ENCODE results near the gene CTIF. TPM values are rescaled to one million over a fixed set of nuclear protein-coding genes. Genes with fewer than 3 reads are reported as not detected.

The CTIF gene
- polyA plus RNA-seq, 4 donors, result 14.6 to 30.7 (median 22.6) TPM

DNA sequence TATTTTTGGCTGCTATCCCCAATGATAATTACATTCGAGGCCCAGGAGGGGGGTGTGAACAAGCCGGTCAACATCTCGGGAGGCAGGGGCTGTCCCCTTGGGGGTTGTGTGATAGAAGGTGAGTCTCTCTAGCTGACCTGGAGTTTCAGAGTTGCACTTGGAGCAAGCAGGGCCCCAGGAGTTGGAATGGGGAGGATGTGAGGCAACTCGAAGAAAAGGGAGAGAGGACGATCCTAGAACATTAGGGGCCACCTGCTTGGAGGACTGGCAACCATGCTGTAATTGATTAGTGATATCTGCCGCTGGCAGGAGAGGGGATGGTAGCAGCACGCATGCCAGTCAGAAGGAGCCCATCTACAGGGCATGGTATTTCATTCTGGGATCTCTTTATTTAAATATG is 122.6 kb downstream of the CTIF start:
- DNase-seq (ENCODE audit: low read depth in 4 of 4, low spot score in 3 of 4), result no peak

DNA sequence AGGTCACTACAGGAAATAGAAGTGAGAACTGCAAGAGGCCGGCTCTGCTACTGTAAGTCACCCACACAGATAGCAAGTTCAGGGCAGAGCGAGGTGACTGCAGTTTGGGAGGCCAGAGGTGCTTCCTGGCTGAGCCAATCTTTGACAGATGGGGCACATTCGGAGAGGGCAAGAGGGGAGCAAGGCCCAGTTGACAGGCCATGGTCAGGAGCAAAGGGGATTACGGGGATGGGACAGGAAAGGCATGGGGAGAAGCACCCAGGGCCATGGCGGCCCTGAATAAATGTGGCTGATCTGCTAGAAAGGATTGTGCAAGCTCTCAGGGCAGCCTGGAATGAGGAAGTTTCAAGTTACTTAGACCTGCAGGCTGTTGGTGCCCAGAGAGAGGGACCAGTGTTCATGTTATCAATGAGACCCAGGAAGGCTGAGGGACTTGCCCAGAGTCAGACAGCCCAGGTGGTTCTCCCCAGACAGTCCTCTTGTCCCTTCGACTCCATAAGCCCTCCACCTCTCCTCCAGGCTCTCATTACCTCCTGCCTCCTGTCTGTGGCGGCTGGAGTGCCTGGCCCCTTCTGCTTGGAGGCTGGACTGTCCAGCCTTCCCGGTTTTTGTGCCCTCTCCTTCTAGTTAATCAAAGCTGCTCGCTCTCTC is 123.3 kb downstream of the CTIF start:
- no peak for DNase-seq (ENCODE audit: low read depth in 4 of 4, low spot score in 3 of 4)

DNA sequence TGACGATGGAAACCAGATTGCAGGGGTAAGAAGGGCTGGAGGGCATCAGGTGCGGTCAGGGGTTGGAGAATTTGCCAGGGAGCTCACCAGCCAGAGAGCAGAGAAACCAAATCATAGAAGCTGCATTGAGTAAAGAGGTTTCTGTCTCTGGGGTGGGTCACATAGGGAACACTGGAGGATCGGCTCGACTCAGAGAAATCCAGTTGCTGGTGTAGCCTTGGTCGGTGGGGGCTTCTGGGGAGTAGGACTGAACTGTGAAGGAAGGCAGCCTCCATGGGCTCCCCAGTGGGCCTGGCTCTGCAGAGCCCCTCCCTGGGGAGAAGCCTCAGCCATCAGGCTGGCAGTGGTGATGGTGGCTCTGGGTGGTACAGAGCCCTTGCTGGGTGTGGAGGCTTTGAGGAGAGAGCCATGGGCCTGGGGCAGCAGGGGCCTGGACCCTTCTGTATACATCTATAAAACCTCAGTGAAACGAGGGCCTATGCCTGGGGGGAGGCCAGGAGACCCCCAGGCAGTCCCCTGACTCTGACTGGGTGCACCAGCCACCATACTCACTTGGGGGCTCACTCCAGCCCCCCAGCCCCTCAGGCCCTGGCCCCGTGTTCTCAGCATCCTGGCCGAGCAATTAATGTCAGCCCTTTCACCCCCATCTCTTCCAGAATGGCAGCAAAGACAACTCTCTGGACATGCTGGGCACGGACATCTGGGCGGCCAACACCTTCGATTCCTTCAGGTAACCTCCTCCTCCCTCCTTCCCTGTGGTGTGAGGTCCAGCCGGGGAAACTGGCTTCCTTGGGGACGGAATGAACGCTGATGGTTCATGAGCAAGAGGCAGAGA is 124.5 kb downstream of the CTIF start:
- no peak for DNase-seq (ENCODE audit: low read depth in 4 of 4, low spot score in 3 of 4)

DNA sequence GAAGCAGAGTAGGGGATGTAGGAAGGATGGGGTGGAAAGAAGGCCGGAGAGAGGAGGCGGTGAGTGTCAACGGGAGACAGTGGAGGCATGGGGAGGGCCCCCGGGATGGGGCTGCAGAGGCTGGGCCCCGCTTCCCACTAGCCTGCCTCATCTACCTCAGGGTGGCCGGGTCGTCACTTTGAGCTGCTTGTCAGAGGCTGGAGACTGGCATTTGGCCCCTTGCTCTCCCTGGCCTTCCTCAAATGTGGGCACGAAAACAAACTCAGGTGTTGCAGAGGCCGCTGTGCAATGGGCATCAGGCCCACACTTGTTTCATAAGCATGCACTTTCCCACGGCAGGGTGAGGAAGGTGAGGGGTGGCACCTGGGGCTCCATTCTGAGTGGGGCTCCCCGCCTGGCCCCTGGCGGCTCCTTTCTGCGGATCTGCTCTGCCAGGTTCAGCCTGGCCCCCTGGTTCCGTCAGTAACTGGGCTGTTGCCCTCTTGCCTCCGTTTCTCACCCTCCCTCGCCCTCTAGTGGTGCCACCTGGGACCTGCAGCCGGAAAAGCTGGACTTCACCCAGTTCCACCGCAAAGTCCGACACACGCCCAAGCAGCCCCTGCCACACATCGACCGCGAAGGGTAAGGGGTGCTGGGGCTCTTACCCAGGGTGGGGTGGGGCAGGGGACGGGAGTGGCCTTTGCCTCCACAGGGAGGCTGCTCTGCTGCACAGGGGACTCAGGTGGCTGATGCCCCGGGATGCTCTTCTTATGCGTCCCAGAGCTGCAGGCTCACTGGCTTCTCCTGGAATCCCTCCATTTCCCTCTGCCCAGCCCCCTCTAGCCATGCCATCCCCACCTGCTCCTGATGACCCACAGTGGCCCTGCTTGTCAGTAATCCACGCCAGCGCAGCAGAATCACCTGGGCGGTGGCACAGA is 125.4 kb downstream of the CTIF start:
- no peak for DNase-seq (ENCODE audit: low read depth in 4 of 4, low spot score in 3 of 4)

DNA sequence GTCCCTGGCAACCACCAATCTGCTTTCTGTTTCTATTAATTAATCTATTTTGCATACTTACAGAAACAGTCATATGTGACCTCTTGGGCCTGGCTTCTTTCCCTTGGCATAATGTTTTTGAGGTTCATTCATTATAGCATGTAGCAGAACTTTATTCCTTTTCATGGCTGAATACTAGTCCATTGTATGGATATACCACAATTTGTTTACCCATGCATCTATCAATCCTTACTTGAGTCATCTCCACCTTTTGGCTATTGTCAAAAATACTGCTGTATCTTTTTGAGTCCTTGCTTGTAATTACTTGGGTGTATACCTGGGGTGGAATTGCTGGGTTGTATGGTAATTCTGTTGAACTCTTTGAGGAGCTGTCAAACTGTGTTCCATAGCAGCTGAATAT is 126.8 kb downstream of the CTIF start:
- no peak for DNase-seq (ENCODE audit: low read depth in 4 of 4, low spot score in 3 of 4)

DNA sequence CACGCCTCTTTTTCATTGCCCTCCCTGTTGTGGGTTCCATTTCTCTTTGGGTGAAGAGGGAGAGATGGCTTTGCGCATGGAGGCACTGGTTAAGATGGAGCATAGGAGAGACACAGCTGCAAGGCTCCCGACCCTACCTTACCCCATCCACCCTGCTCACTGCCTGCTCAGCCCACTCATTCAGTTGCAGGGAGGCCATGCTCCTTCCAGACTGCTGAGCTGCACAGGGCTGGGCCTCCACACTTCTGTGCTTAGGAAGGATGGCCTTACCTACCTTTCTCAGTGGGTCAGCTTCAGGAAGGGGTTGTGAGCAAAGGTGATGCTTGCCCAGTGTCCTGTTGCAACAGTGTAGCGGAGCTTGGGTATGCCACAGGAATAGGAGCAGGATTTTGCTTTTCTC is 127.8 kb downstream of the CTIF start:
- DNase-seq (ENCODE audit: low read depth in 4 of 4, low spot score in 3 of 4), result no peak

DNA sequence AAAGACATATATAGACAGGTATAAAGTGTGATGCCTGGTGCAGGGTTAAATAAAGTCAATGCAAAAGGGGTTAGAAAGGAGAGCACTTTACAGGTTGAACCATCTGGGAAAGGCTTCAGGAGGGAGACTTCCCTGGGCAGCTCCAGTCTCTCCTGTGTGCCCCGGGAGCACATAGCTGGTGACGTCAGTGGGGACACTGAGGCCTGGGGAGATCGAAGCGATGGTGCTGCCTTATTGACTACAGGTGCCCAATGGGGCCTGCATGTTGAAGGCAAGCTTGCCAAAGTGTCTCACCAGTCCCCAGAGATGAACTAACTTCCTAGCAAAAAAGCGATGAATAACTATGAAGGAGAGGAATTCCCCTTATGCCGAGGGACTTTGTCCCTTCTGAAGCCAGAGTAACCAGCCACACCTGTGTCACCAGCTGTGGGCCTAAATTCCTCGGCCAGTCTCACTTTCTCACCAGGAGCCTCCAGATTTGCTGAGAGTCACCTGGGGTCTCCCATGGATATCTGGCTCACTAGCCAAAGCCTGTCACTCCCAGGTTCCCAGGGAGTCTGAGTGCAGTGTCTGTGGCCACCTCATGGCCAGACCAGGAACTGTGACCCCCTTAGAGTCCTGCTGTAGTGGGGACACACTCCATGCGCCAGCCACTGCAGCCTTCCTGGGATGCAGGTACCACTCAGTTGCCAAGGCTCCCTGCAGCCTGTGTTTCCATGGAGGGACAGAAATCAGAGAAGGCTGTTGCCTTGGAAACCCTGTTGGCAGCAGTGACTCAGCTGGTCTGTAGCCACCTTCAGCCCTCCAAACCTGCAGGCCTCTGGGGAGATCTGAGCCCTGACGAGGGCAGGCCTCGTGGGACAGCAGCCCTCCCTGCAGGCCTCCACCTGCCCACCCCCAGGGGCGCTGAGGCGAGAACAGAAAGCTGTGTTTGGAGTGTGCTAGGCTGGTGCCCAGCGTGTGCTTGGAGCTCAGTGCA is 128.7 kb downstream of the CTIF start:
- DNase-seq (ENCODE audit: low read depth in 4 of 4, low spot score in 3 of 4), result no peak

DNA sequence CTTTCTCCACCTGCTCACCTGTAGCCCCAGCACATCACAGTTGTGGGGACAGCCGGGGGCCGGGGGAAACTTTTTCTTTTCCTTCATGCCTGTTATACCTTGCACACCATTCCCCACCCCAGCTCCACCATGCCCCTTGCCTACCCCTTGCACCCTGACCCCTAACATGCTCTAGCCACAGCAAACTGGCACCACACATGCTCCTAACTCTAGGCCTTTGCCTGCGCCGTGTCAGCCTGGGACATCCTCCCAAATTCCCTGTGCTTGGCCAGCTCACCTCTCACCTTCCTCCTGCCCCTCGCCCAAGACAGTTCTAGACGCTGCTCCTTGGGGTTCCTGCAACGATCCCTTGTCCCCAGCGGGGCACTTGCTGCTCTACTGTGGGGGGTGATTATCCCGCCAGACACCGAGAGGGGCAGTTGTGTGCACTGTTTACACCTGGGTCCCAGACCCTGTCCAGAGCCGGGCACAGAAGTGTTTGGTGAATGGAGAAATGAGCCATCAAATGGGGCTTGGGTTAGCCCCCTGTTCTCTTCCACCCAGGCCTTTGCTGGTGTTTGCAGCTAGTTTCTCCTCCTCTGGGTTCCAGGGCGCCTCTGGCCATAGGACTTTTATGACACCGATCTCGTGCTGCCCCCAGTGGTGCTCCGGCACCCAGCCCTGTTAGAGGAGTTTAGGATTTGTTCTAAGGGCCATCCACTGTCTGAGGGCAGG is 129.8 kb downstream of the CTIF start:
- DNase-seq (ENCODE audit: low read depth in 4 of 4, low spot score in 3 of 4), result no peak

DNA sequence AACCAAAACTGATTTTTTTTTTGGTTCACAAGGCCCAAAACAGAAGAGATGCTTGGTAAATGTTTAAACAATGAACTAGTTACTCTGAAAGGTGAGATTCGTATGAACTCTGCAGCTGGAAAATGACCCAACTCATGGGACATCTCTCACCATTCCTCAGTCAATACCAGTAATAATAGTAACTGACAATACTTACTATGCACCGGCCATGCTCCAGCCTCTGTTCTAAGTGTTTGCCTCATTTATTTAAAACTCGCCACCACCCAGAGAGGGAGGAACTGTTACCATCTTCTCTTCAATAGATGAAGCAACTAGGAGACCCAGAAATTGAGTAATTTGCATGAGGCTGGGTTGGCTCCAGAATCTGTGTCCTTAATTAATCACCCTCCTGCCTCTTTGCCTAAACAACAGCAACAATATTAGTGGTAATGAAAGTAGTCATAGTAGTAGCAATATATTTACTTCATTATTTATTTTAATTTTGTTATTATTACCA is 130.4 kb downstream of the CTIF start:
- no peak for DNase-seq (ENCODE audit: low read depth in 4 of 4, low spot score in 3 of 4)

DNA sequence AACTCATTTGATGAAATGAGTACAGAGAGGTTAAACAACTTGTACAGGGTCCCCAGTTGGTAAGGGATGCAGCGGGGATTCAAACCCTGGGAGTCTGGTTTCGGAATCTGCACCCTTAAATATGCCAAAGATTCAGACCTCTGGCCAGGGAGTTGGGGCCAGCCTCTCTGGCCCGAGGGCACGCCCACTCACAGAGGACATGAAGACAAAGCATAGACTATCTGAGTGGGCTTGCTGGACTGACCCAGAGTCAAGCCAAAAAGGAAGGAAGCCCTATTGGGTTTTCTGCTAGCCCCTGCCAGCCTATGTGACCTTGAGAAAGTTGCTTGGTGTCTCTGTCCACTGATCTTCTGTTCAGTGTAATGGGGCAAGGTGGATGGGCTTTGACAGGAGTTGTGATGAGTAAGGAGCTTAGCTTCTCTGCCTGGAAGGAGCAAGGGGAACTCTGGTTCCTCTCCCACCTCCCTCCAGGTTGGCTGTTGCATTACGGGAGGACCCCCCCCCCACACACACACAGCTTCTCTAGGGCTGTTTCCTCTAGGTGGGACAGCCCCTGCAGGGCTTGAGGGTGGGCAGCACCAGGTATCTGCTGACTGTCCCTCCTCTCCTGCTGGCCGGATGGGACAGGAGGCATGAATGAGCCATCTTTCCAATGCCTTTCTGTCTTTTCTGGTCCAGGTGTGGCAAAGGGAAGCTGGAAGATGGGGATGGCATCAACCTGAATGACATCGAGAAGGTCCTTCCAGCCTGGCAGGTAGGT is 131.3 kb downstream of the CTIF start:
- DNase-seq (ENCODE audit: low read depth in 4 of 4, low spot score in 3 of 4), result no peak

DNA sequence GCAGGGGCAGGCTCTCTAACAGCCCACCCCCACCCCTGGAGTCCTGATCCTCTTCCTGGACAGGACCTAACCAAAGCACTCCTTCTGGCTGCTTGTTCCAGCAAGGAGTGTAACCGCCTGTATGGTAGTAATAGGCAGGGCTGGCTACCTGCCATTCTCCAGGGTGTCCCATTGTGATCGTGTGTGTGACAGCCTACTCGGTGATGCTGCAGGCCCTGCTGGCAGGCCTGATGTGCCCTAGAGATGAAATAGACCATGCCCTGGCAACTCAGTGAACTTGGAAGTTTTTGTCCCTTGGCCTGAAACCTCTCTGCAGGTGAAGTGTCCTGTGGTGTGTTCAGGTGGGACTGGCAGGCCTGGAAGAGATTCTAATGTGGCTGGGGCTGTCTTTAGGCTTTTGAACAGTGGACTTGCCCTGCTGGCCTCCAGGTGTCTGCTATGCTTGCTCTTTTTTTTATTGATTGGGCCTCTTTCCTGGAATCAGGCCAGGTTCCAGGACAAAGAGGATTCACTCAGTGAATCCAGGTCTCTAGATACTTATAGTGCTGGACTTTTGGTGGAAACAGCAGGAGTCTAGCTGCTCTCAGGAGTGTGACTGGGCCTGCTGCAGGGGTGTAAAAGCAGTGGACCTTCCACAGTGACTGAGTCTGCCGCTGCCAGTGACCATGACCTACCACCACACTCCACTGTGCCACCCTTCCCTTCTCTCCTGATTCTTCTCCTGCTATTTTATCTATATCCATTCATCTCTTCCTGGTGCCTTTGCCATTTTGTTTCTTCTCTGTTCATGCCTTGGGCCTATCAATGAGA is 132.1 kb downstream of the CTIF start:
- no peak for DNase-seq (ENCODE audit: low read depth in 4 of 4, low spot score in 3 of 4)

DNA sequence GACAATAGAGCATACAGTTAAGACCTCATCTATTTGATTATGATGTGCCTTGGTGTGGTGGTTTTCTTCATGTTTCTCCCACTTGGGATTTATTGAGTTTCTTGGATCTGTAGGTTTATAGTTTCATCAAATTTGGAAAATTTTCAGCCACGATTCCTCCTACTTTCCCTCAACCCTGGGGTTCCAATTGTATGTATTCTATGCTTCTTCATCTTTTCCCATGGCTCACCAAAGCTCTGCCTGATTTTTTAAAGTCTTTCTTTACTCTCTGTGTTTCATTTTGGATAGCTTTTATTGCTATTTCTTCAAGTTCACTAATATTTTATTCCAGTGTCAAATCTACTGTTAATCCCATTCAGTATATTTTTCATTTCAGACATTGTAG is 132.7 kb downstream of the CTIF start:
- DNase-seq (ENCODE audit: low read depth in 4 of 4, low spot score in 3 of 4), result no peak

DNA sequence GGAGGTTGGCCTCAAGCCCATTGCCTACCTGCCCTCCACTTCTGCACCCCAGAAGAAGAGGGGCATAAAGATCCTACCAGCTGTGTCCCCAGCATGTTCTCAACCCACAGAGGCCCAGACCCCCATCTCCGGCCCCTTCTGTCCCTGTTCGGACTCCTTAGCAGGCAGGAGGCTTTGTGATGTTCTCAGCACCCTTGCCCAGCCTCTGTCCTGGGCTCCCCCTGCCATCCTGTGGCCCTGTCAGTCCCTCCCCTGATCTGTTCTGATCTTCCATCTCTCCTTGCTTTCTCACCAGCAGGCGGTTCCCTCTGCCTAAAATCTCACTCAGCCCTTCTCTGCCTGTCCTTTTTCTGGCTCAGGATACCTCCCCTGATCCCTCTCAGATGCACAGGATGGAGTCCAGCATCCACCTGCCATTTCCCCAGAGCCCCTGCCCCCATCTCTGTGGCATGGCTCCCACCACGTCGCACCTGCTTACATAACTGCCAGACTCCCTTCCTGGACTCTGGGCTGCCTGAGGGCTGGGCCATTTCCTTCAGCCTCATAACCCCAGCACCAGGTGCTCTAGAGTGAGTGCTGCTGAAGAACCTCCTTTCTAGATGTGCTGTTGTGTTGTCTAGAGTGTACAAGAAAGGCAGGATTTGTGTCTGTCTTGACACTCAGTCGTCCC is 134.0 kb downstream of the CTIF start:
- DNase-seq (ENCODE audit: low read depth in 4 of 4, low spot score in 3 of 4), result no peak

DNA sequence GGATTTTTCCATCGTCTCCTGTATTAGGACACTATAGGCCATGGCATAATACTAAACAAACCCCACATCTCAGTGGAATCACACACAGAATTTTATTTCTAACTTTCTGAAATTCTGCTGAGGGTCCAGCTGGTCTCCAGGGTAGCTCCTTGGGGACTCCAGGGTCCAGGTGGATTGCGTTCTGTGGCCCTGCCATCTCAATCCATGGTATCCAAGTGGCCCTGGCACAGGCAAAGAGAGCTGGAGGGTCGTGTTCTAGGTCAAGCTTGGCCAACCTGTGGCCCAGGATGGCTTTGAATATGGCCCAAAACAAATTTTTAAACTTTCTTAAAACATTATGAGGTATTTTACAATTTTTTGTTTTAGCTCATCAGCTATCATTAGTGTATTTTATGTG is 134.6 kb downstream of the CTIF start:
- DNase-seq (ENCODE audit: low read depth in 4 of 4, low spot score in 3 of 4), result no peak

DNA sequence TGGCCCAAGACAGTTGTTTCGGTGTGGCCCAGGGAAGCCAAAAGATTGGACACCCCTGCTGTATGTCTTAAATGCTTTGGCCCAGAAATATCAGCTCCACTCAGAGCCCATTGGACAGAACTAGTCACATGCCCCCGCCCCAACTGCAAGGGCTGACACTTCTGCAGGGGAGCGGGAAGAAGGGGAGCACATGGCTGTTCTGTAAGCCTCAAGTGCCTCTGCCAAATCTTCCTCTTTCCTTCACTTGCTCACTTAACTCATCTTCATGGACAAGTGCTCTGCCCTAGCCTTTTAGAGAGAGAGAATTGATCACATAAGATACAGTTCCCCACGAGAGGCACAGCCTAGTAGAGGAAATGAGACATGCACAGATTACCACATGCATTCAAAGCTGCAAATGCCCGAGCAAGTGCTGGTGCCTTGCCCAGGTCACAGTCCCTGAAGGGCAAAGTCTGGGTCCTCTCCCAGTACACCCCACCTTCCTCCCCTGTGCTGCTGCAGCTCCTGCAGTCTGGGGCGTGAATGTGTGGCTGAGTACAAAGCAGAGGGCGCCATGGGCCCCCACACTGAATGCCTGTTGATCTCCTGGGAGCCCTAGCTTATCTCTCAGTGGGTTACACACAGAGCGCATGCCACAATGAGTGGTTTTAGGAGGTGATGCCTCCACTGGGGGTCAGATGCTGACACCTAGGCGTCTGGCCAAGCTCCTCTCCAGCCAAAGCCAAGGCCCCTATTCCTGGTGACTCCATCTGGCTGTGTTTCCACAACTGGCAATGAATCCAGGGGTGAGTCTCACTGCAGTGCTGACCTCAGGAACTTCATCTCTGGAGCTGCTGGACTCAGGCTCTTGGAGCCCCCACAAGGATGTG is 135.3 kb downstream of the CTIF start:
- no peak for DNase-seq (ENCODE audit: low read depth in 4 of 4, low spot score in 3 of 4)

DNA sequence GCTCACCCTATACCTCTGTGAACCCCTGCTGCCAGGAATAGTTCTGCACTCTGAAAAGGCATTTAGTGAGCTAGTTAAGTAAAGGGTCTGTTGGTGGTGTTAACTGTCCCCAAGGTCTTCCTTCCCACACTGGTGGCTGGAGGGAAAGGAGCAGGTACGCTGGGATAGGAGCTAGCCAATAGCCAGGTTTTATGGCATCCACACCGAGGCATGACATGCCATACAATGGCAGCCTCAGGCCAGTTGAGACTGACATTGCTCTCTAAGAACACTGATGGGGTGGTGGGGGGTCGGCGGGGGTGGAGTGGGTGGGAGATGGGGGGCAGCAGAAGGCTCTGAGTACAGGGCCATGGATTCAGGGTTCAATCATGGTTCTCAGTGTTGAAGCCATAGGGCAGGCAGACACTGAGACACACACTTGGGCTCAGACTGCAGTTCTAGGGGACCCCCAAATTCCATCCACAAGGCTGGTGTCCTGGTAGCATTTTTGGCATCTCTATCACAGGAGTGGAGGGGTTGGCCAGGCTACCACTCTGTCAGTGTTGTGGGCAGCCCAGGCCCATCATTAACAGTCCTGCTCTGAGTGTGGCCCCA is 136.0 kb downstream of the CTIF start:
- DNase-seq (ENCODE audit: low read depth in 4 of 4, low spot score in 3 of 4), result no peak

Data from left renal pelvis (tissue), 4 donors.